Renal pelvis (tissue), 4 donors: ENCODE measurements around the gene METTL16. TPM values are rescaled to one million over a fixed set of nuclear protein-coding genes. Genes with fewer than 3 reads are reported as not detected.
A peak's percentile ranks its signal among the peaks of the same experiment; 100 is the strongest.

ENCODE experiments used
- DNase-seq: peaks from one replicate; pipeline ENCODE4 v3.0.0-alpha.2; 2013
- polyA plus RNA-seq, 3 donors: library from polyadenylated mRNA; unstranded; fragments of 120-200 nt; gene quantifications; one replicate each; pipeline ENCODE4 v1.2.1, GENCODE V29; 2013; ENCODE audit not compliant: insufficient read length in 3 of 3

Gene METTL16
- polyA plus RNA-seq, 3 donors, result 33.1 to 37.8 (median 36.0) TPM

GRCh38 chr17:2397247-2398171 lies 114.2 kb downstream of the METTL16 start:
- no peak for DNase-seq

- DNase-seq, result peak; percentile 95
Observed at GRCh38 chr17:2396568-2397246, 115.0 kb downstream of the METTL16 start.

GRCh38 chr17:2396192-2396567 lies 115.5 kb downstream of the METTL16 start:
- DNase-seq, result no peak

GRCh38 chr17:2395258-2396181 lies 116.2 kb downstream of the METTL16 start:
- DNase-seq, result no peak

DNA sequence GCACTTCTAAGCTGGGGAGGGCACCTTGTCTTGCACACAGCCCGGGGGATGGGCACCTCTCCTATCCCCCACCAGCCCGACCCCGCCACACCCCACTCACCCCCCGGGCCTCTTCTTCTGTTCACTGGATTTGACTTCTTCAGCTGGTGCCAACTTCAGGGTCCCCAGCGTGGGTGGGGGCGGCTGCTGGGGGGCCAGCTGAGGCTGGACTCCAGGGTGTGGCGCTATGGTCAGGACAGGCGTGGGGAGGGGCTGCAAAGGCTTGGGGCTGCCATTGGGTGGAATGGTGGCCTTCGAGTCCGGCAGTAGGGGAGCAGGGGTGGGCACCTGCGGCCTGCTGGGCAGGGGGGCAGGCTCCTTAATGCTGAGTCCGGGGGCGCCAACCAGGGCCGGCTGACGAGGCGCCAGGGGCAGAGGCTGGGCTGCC lies 116.9 kb downstream of the METTL16 start:
- DNase-seq, result no peak

- DNase-seq, result no peak
Observed at GRCh38 chr17:2393954-2394749, 117.5 kb downstream of the METTL16 start.

- DNase-seq, result peak; percentile 89
Observed at GRCh38 chr17:2393174-2393953, 118.3 kb downstream of the METTL16 start.

GRCh38 chr17:2392252-2393173 lies 119.2 kb downstream of the METTL16 start:
- peak; percentile 95 for DNase-seq

GRCh38 chr17:2391597-2392251 lies 120.0 kb downstream of the METTL16 start:
- no peak for DNase-seq

DNA sequence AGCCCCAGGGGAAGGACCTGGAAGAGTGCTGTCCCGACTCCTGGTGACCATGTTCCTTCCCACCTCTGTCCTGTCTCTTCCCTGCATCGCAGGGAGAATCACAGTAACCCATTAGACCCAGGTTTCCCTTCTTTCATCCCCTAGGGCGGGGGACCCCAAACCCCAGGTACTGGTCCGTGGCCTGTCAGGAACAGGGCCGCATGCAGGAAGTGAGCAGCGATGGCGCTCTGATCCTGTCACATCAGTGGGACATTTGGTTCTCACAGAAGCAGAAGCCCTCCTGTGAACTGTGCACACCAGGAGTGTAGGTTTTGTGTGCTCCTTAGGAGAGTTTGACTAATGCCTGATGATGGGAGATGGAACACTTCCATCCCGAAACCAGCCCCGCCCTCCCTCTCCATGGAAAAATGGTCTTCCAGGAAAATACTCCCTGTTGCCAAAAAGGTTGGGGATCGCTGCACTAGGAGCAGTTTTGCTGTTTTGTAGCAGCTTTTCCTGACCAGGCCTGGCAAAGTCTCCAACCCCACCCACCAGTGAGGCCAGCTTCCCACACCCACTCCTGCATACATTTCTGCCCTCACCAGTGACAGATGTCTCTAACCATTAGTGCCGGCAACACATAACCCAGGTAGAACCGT lies 121.4 kb downstream of the METTL16 start:
- DNase-seq, result no peak

DNA sequence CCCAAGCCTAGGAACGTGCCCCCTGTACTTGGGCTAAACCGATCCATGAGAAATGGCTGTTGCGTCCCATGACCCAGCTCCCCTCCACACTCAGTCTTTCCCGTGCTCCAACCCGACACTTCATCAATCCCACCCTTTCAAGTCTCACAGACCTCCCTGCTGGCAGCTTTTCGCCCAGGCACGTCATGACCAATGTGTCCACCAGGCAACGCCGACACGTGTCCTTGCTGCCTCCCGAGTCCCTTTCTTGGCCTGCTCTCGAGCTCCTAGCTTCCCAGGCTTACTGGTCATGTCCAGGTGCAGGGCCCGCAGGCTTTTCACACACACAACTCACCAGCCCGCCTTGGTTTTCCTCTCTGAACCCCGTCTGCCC lies 123.0 kb downstream of the METTL16 start:
- DNase-seq, result no peak

- DNase-seq, result no peak
Observed at GRCh38 chr17:2388020-2388682, 123.5 kb downstream of the METTL16 start.

GRCh38 chr17:2387086-2388019 lies 124.3 kb downstream of the METTL16 start:
- no peak for DNase-seq

DNA sequence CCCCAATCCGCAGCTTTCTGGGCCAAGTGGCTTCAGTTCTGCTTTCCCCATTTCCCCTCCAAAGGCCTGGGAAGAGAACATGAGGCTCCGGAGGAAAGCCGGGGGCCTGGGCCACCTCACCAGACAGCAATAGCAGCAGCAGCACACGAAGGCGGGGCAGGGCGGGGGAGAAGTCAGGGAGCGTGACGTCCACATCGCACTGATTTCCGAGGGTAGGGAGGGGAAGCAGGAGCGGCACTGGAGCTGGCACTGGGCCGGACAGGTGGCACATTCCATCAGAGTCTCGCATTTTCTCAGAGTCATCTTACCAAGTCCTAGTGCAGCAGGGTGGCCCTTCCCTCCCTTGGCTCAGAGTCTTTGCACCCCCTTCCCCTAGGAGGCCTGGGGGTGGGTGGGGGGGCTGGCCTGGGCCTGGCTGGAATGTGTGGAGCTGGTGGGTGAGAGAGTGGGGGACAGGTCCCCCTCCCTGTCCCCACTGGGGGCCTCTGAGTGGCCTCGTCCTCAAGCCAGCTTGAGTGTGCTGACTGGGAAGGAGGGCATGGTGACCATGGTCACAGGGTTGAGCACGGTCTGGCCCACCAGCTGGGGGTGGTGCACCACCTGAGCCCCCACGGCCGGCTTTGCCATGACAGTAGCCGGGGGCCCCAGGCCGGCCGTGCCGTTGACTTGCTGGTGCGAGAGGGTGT lies 125.1 kb downstream of the METTL16 start:
- peak; percentile 87 for DNase-seq
